Measurements from ENCODE around the gene FRMD3.

The FRMD3 gene

DNA sequence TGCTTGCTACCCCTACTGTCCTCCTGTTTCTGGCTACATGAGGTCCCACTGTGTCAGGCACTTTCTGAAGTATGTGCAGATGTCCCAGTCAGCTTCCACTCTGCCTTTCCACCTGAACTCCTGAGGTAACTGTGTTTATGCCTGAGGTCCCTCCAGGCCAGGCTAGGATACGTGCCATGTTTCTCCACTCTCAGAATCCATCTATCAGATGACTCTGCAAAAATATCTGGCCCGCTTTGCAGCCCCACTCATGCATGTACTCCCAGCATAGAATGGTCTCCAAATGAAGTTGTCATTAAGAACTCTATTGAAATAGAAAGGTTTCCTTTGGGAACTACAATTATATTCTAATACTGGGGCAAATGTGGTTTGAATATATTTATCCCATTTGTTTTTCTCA is 243.4 kb downstream of the FRMD3 start:
- H3K4me3 ChIP-seq (ENCODE audit: low read depth, low read length): no peak overlapping the region
- TF ChIP-seq POLR2A (IDR thresholded peaks at IDR 0.05; ENCODE audit: extremely low read depth, insufficient read length) (no peak), MYC (IDR thresholded peaks at IDR 0.05; ENCODE audit: low read depth, low read length) (no peak)
- TF ChIP-seq, protein P1, sequence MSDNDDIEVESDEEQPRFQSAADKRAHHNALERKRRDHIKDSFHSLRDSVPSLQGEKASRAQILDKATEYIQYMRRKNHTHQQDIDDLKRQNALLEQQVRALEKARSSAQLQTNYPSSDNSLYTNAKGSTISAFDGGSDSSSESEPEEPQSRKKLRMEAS (IDR thresholded peaks at IDR 0.05; ENCODE audit: low read depth, low read length): no peak
- TF ChIP-seq, protein P2, sequence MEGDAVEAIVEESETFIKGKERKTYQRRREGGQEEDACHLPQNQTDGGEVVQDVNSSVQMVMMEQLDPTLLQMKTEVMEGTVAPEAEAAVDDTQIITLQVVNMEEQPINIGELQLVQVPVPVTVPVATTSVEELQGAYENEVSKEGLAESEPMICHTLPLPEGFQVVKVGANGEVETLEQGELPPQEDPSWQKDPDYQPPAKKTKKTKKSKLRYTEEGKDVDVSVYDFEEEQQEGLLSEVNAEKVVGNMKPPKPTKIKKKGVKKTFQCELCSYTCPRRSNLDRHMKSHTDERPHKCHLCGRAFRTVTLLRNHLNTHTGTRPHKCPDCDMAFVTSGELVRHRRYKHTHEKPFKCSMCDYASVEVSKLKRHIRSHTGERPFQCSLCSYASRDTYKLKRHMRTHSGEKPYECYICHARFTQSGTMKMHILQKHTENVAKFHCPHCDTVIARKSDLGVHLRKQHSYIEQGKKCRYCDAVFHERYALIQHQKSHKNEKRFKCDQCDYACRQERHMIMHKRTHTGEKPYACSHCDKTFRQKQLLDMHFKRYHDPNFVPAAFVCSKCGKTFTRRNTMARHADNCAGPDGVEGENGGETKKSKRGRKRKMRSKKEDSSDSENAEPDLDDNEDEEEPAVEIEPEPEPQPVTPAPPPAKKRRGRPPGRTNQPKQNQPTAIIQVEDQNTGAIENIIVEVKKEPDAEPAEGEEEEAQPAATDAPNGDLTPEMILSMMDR (IDR thresholded peaks at IDR 0.05; ENCODE audit: low read depth, low read length): no peak
- no peak for DNase-seq (ENCODE audit: low read depth)

DNA sequence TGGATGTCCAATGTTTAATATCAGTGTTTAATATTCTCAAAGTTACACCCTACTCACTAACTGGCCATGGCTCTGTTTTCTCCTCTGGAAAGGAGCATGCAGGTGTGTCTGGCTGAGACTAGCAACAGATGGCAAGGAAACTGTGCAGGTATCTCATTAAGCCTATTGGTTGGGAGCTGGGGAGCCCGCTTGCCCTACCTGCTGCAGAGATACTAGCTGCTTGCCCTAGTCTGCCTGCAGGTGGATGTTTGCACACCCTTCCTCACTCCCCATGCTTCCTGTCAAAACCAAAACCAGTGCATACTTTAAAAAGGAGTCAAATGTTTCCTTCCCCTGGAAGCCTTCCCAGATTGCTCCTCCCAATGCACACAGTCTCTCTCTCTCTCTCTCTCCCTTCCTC is 247.0 kb downstream of the FRMD3 start:
- TF ChIP-seq MYC (IDR thresholded peaks at IDR 0.05; ENCODE audit: low read depth, low read length): no peak
- TF ChIP-seq, protein P2 (IDR thresholded peaks at IDR 0.05; ENCODE audit: low read depth, low read length): no peak
- TF ChIP-seq POLR2A (IDR thresholded peaks at IDR 0.05; ENCODE audit: extremely low read depth, insufficient read length): no peak
- TF ChIP-seq, protein P1 (IDR thresholded peaks at IDR 0.05; ENCODE audit: low read depth, low read length): no peak
- no peak for DNase-seq (ENCODE audit: low read depth)
- no peak overlapping the region for H3K4me3 ChIP-seq (ENCODE audit: low read depth, low read length)

DNA sequence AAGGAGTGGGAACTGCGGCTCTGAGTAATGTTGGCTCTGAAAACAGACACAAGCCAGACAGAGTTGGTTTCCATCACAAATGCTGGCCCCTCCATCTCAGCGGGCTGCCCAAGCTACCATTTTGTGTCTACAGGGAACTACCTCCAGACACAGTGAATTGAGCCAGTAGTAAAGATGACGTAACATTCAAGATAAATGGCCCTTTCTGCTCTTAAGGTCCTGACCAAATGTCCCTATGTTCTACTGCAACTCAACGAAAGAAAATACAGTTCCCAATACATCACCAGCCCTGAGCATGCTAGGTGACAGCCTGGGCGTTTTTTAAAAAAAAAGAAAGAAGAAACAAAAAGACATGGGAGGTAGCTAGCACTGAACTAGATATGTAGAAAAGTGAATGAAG is 247.5 kb downstream of the FRMD3 start:
- TF ChIP-seq, protein P2 (IDR thresholded peaks at IDR 0.05; ENCODE audit: low read depth, low read length): no peak
- no peak for TF ChIP-seq MYC (IDR thresholded peaks at IDR 0.05; ENCODE audit: low read depth, low read length)
- TF ChIP-seq POLR2A (IDR thresholded peaks at IDR 0.05; ENCODE audit: extremely low read depth, insufficient read length): no peak
- TF ChIP-seq, protein P1 (IDR thresholded peaks at IDR 0.05; ENCODE audit: low read depth, low read length): no peak
- no peak overlapping the region for H3K4me3 ChIP-seq (ENCODE audit: low read depth, low read length)
- DNase-seq (ENCODE audit: low read depth): no peak

DNA sequence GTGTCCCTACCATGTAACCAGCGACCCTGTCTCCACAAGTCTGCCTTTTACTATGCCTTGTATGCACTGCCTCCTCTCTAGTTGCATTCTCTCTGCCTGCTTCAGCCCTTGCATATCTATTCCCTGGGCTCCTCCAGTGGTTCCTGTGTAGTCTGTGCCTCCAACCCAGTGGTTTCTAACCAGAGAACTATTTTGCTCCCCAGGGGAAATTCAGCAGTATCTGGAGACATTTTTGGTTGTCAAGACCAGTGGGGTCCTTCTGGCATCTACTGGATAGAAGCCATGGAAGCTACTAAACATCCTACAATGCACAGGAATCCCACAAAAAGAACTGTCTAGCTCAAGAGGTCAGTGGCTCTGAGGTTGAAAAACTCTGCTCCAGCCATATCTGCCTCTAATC is 251.2 kb downstream of the FRMD3 start:
- DNase-seq (ENCODE audit: low read depth): no peak
- TF ChIP-seq, protein P1 (IDR thresholded peaks at IDR 0.05; ENCODE audit: low read depth, low read length): no peak
- no peak for TF ChIP-seq POLR2A (IDR thresholded peaks at IDR 0.05; ENCODE audit: extremely low read depth, insufficient read length)
- no peak for TF ChIP-seq MYC (IDR thresholded peaks at IDR 0.05; ENCODE audit: low read depth, low read length)
- TF ChIP-seq, protein P2 (IDR thresholded peaks at IDR 0.05; ENCODE audit: low read depth, low read length): no peak
- no peak overlapping the region for H3K4me3 ChIP-seq (ENCODE audit: low read depth, low read length)

DNA sequence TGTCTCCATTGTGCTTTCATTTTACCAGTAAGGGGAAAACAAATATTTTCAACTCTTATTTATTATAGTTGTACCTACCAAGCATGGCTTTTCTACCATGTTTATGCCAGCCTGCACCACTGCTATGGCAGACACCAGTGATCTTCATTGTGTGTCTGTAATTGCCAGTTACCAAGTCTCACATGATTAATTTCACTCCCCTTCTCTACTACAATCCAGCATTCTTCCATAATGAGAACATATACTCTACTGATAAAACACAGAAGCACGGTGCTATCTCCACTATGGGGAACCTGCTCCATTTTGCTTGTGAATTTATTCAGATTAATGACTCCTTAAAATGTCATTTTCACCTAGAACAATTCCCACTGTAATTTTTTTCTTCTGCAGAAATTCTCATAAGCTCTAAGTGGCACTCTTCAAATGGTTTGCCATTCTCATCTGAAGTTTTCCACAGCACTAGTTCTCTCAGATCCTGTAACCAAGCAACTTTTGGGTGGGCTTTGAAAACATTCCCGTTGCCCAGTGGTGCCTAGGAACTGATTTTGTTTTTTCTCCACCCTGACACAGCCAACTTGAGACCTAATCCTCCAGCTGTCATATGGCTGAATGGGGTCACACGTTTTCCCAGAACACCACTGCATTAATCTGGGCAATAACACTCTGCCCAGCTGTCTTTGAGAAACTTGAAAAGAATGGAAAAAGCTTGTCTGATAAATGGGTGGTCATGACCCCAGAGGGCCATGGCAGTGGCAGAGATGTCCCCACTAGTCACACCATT is 252.6 kb downstream of the FRMD3 start:
- TF ChIP-seq, protein P1 (IDR thresholded peaks at IDR 0.05; ENCODE audit: low read depth, low read length): no peak
- TF ChIP-seq POLR2A (IDR thresholded peaks at IDR 0.05; ENCODE audit: extremely low read depth, insufficient read length) (no peak), MYC (IDR thresholded peaks at IDR 0.05; ENCODE audit: low read depth, low read length) (no peak)
- TF ChIP-seq, protein P2 (IDR thresholded peaks at IDR 0.05; ENCODE audit: low read depth, low read length): no peak
- no peak overlapping the region for H3K4me3 ChIP-seq (ENCODE audit: low read depth, low read length)
- DNase-seq (ENCODE audit: low read depth): no peak

All from NB4 (cell line).